ENCODE data around the gene RUFY1. TPM values are rescaled to one million over a fixed set of nuclear protein-coding genes. Genes with fewer than 3 reads are reported as not detected.

The RUFY1 gene, protein sequence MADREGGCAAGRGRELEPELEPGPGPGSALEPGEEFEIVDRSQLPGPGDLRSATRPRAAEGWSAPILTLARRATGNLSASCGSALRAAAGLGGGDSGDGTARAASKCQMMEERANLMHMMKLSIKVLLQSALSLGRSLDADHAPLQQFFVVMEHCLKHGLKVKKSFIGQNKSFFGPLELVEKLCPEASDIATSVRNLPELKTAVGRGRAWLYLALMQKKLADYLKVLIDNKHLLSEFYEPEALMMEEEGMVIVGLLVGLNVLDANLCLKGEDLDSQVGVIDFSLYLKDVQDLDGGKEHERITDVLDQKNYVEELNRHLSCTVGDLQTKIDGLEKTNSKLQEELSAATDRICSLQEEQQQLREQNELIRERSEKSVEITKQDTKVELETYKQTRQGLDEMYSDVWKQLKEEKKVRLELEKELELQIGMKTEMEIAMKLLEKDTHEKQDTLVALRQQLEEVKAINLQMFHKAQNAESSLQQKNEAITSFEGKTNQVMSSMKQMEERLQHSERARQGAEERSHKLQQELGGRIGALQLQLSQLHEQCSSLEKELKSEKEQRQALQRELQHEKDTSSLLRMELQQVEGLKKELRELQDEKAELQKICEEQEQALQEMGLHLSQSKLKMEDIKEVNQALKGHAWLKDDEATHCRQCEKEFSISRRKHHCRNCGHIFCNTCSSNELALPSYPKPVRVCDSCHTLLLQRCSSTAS
- total RNA-seq: 31.1 TPM

DNA sequence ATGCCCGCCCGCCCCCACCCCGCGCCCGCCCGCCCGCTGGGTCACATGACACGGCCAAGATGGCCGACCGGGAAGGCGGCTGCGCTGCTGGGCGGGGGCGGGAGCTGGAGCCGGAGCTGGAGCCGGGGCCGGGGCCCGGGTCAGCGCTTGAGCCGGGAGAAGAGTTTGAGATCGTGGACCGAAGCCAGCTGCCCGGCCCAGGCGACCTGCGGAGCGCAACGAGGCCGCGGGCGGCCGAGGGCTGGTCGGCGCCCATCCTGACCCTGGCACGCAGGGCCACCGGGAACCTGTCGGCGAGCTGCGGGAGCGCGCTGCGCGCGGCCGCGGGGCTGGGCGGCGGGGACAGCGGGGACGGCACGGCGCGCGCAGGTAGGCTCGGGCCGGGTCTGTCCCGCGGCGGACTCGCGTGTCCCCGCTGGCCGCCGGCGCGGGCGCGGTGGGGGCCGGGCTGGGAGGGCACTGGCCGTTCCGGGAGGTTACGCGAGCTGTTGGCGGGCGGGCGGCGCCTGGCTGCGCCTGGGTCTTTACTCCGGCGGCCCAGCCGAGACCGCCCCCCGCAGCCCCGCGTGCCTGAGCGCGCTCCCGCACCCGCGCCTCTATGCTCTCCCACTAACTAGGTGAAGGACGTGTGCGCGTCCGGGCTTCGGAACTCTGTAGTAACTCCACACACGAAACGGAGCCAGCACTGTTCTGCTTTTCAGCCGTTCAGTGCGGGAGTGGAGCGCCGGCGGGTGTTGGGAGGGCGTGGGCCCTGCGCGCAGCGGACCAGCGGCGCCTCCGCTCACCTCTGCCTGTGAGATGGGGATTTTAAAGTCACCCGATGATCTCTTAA is at the start of gene RUFY1:
RUFY1 (plus strand) TSS at position 44 of the 832 bp plus-strand sequence; CDS start at position 60, 16 bp downstream.

DNA sequence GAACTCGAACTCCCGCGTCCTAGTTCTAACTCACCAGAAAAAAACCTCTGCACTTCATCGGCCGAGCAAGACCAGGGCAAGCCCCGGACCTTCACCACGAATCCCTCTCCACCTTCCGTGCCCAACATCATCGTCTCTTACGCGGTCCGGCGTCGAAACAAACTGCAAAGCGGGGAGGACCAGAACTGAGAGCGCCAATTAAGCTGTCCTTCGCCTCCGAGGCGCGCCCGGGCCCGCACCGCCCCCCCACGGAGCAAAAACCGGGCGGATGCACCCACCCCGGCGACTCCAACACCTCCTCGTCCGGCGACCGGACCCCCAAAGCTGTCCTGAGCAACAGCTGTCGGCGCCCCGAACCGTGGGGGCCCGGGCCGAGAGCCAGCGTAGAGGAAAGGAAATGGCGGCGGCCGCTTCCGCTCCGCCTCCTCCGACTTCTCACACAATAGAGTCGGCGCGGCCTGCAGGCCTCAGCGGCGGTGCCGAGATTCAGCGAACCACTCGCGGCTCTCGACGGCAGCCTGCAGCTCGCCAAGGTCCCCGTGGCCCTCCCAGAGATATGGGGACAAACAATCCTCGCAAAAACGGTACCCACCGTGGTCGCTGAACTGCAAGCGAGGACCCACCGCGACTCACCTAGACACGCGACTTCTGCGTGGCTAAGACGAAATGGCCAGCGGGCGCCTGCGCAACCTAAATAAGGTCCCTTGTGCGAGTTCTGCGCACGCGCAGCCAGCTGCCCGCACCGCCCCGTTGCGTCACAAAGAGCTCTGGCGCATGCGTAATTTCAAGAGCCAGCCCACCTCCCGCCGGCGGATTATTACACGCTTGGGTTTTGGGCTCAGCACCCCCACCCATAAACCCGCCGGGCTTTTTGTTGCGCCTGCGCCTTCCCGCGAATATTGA is 72.9 kb downstream of the RUFY1 start, which contains the start of gene HNRNPH1:
HNRNPH1 (minus strand) TSS at position 669 of the 903 bp plus-strand sequence; CDS start at position 131, 538 bp downstream.

Small RNA genes lying within 50 kb of the gene (small RNA-seq; reads per million reads assigned to genes)
- gene AC136628.3: not detected
- gene RF00017: not detected

Other genes starting within 250 kb of the RUFY1 start
- gene ADAMTS2, start 205.1 kb upstream of the RUFY1 start, total RNA-seq: 6.9 TPM
- 668 TPM for gene HNRNPH1, start 73.1 kb downstream of the RUFY1 start, total RNA-seq
- 0.46 TPM for gene CBY3, start 130.5 kb downstream of the RUFY1 start, total RNA-seq
- 474 TPM for gene CANX, start 148.4 kb downstream of the RUFY1 start, total RNA-seq
- gene MAML1, start 182.3 kb downstream of the RUFY1 start, total RNA-seq: 9.9 TPM
- 2.1 TPM for gene LTC4S, start 243.4 kb downstream of the RUFY1 start, total RNA-seq